Lower leg skin (tissue), 3 donors: ENCODE measurements around the gene RMND1.

ENCODE experiments used
- CTCF ChIP-seq, 3 donors: fragments of 450-650 bp; IDR thresholded peaks; one replicate each; pipeline ENCODE4 v1.5.1; 2016; ENCODE audit warnings: antibody characterized with exemption in 3 of 3, mild to moderate bottlenecking in 3 of 3, moderate library complexity in 2 of 3
- POLR2A ChIP-seq, 2 donors: fragments of 450-650 bp; IDR thresholded peaks; one replicate each; pipeline ENCODE4 v1.6.1; 2016 to 2017; ENCODE audit warnings: antibody characterized with exemption in 2 of 2, mild to moderate bottlenecking in 1 of 2, moderate library complexity in 1 of 2

GRCh38 chr6:151359486-151359885, 92.4 kb downstream of the RMND1 start:
- no peak for TF ChIP-seq CTCF (IDR thresholded peaks at IDR 0.05)
- TF ChIP-seq POLR2A (IDR thresholded peaks at IDR 0.05), result no peak
